ENCODE results near the gene BRCA1. TPM values are rescaled to one million over a fixed set of nuclear protein-coding genes. Genes with fewer than 3 reads are reported as not detected.

Gene BRCA1
- total RNA-seq, 4 donors from 2014 or later = 4.5 to 7.6 (median 5.8) TPM

DNA sequence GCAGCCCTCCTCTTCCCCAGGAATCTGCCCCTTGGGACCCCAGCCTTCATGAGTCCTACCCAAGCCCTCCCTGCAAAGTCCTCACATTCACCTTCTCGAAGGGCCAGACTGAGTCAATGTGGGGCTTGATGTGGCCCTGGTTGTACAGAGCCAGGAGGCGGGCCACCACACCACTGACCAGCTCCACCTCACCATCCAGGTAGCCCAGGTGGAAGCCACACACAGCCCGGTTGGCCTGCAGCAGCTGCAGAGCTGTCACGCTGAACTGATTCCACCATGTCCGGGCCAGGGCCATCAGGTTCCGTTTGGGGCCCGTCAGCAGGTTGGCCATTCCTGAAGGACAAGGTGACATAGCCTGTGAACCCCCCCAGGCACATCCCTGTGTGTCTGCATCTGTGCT lies 108.9 kb downstream of the BRCA1 start:
- 90 to 91% methylated on average over 4 to 6 of the region's 7 CpGs for WGBS, 2 donors
- H3K4me3 ChIP-seq (ENCODE audit: low read depth, poor library complexity, severe bottlenecking) = no peak overlapping the region
- DNase-seq (ENCODE audit: low spot score in 2 of 2) = no peak
- TF ChIP-seq POLR2A (IDR thresholded peaks at IDR 0.05) = no peak
- TF ChIP-seq, protein P1, sequence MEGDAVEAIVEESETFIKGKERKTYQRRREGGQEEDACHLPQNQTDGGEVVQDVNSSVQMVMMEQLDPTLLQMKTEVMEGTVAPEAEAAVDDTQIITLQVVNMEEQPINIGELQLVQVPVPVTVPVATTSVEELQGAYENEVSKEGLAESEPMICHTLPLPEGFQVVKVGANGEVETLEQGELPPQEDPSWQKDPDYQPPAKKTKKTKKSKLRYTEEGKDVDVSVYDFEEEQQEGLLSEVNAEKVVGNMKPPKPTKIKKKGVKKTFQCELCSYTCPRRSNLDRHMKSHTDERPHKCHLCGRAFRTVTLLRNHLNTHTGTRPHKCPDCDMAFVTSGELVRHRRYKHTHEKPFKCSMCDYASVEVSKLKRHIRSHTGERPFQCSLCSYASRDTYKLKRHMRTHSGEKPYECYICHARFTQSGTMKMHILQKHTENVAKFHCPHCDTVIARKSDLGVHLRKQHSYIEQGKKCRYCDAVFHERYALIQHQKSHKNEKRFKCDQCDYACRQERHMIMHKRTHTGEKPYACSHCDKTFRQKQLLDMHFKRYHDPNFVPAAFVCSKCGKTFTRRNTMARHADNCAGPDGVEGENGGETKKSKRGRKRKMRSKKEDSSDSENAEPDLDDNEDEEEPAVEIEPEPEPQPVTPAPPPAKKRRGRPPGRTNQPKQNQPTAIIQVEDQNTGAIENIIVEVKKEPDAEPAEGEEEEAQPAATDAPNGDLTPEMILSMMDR (IDR thresholded peaks at IDR 0.05) = no peak
- intact Hi-C loops (cut with DNase I; ENCODE audit: low total_unique reads) = no loop called here

DNA sequence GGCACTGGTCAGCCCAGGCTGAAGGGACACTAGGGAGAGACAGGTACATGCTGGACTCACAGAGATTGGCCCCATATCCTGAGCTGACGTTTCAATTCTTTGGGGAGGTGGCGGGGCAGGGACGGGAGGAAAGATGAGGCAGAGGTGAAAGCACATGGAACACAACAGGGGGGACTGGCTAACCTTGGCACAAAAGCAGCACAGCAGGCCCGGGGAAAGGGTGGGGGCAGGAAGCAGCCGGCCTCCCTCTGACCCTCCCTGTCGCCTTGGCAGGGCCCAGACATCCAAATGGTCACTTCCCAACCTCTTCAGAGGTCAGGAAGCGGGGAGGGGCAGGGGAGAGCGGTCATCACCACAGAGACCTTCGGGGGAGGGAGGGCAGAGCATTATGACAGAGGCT lies 109.6 kb downstream of the BRCA1 start:
- TF ChIP-seq, protein P1 (IDR thresholded peaks at IDR 0.05) = no peak
- no peak for TF ChIP-seq POLR2A (IDR thresholded peaks at IDR 0.05)
- WGBS, 2 donors = 46 to 56% methylated on average over 9 of the region's 9 CpGs
- no peak overlapping the region for H3K4me3 ChIP-seq (ENCODE audit: low read depth, poor library complexity, severe bottlenecking)
- DNase-seq (ENCODE audit: low spot score in 2 of 2) = peak in 1 of 2 donors; percentile 89
- intact Hi-C loops (cut with DNase I; ENCODE audit: low total_unique reads) = no loop called here

GRCh38 chr17:43014649-43015542 lies 110.3 kb downstream of the BRCA1 start:
- WGBS, 2 donors = 51 to 61% methylated on average over 8 of the region's 8 CpGs
- DNase-seq (ENCODE audit: low spot score in 2 of 2) = no peak
- no peak for TF ChIP-seq POLR2A (IDR thresholded peaks at IDR 0.05)
- TF ChIP-seq, protein P1 (IDR thresholded peaks at IDR 0.05) = no peak
- H3K4me3 ChIP-seq (ENCODE audit: low read depth, poor library complexity, severe bottlenecking) = no peak overlapping the region
- intact Hi-C loops (cut with DNase I; ENCODE audit: low total_unique reads) = no loop called here

GRCh38 chr17:43014020-43014648 lies 111.0 kb downstream of the BRCA1 start:
- no peak for TF ChIP-seq POLR2A (IDR thresholded peaks at IDR 0.05)
- TF ChIP-seq, protein P1 (IDR thresholded peaks at IDR 0.05) = no peak
- intact Hi-C loops (cut with DNase I; ENCODE audit: low total_unique reads) = no loop called here
- no peak for DNase-seq (ENCODE audit: low spot score in 2 of 2)
- H3K4me3 ChIP-seq (ENCODE audit: low read depth, poor library complexity, severe bottlenecking) = no peak overlapping the region
- WGBS, 2 donors = 73 to 75% methylated on average over 8 to 12 of the region's 12 CpGs

DNA sequence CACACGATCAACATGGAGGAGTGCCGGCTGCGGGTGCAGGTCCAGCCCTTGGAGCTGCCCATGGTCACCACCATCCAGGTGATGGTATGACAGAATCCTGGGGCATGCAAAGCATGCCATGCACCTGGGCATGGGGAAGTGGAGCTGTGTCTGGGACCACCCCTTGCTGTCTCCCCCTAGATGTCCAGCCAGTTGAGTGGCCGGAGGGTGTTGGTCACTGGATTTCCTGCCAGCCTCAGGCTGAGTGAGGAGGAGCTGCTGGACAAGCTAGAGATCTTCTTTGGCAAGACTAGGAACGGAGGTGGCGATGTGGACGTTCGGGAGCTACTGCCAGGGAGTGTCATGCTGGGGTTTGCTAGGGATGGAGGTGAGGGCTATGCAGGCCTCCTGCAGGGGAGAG lies 111.9 kb downstream of the BRCA1 start:
- intact Hi-C loops (cut with DNase I; ENCODE audit: low total_unique reads) = no loop called here
- DNase-seq (ENCODE audit: low spot score in 2 of 2) = no peak
- TF ChIP-seq POLR2A (IDR thresholded peaks at IDR 0.05) = no peak
- TF ChIP-seq, protein P1 (IDR thresholded peaks at IDR 0.05) = no peak
- H3K4me3 ChIP-seq (ENCODE audit: low read depth, poor library complexity, severe bottlenecking) = no peak overlapping the region
- 82 to 84% methylated on average over 5 to 8 of the region's 8 CpGs for WGBS, 2 donors

Measured in lower leg skin (tissue), 4 donors.